Thyroid gland (tissue), 4 donors: ENCODE measurements around the gene OR5M11.

Source experiments
- POLR2A ChIP-seq, 2 donors: fragments of 450-650 bp; IDR thresholded peaks; one replicate each; pipeline ENCODE4 v1.6.1; 2017; ENCODE audit warnings: antibody characterized with exemption in 2 of 2, mild to moderate bottlenecking in 2 of 2, moderate library complexity in 1 of 2
- TF ChIP-seq, protein P1 (sequence below), 6 experiments: fragments of 200-600 bp in 3 of 6; fragments of 450-650 bp in 3 of 6; sonication (generic) in 3 of 6; IDR thresholded peaks; one replicate each; pipeline ENCODE4 v1.5.1; 2016 to 2019; ENCODE audit warnings: antibody characterized with exemption in 6 of 6, mild to moderate bottlenecking in 2 of 6, inconsistent platforms in 1 of 6, moderate library complexity in 1 of 6

GRCh38 chr11:56509439-56509838 lies 33.6 kb downstream of the OR5M11 start:
- TF ChIP-seq, protein P1, sequence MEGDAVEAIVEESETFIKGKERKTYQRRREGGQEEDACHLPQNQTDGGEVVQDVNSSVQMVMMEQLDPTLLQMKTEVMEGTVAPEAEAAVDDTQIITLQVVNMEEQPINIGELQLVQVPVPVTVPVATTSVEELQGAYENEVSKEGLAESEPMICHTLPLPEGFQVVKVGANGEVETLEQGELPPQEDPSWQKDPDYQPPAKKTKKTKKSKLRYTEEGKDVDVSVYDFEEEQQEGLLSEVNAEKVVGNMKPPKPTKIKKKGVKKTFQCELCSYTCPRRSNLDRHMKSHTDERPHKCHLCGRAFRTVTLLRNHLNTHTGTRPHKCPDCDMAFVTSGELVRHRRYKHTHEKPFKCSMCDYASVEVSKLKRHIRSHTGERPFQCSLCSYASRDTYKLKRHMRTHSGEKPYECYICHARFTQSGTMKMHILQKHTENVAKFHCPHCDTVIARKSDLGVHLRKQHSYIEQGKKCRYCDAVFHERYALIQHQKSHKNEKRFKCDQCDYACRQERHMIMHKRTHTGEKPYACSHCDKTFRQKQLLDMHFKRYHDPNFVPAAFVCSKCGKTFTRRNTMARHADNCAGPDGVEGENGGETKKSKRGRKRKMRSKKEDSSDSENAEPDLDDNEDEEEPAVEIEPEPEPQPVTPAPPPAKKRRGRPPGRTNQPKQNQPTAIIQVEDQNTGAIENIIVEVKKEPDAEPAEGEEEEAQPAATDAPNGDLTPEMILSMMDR (IDR thresholded peaks at IDR 0.05): no peak
- no peak for TF ChIP-seq POLR2A (IDR thresholded peaks at IDR 0.05)
